TTC549 (cell line): ENCODE measurements around the gene TUBA3D.
"Not testable (repeated sequence)": the region's sequence is repeated elsewhere in the genome, so short reads cannot be mapped to it uniquely, and the experiment has no call there.

Source experiments
- FAIRE-seq: peaks from 2 replicates; lab custom pipeline; 2012; peaks lifted over from hg19 to GRCh38; lab: Jason Lieb, UNC

Gene TUBA3D

GRCh38 chr2:131514408-131515166, 38.7 kb downstream of the TUBA3D start:
- FAIRE-seq, result not testable (repeated sequence)

- FAIRE-seq, result not testable (repeated sequence)
Observed at GRCh38 chr2:131515235-131515634, 39.3 kb downstream of the TUBA3D start.

DNA sequence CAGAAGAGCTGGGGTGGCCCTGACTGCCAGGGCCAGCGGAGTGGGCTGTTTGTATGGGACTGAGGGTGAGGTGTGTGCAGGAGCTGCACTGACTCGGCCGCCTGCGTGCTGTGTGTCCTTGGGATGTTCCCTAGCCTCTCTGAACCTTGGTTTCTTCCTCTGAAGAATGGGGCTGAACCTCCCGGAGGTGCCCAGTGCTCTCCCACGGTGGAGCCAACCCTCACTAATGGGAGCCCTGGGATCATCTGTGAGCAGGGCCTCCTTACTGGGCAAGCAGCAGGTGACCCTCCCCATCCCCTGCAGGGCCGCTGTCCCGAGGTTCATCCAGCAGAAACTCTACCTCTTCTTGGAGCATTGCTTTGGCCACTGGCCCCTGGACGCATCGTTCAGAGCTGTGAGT, 40.1 kb downstream of the TUBA3D start:
- FAIRE-seq, result no peak

- not testable (repeated sequence) for FAIRE-seq
Observed at GRCh38 chr2:131516621-131517020, 40.7 kb downstream of the TUBA3D start.

- no peak for FAIRE-seq
Observed at GRCh38 chr2:131517106-131517831, 41.4 kb downstream of the TUBA3D start.

DNA sequence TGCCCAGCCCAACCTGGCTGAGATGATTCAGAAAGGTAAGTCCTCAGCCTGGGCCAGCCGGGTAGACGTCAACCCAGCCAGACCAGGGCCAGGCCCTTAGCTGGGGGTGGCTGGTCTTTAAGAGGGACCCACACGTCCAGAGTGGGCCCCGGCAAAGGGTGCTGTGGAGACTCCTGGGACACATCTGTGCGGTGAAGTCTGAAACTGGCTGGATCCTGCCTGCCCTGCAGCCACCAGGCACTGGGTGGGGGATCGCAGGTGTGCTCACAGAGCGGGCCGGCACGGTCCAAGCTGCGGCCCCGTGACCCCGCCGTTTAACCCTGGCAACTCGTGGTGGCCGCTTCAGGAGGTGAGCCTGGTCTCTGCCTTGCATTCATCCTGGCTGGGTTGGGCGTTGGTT, 41.9 kb downstream of the TUBA3D start:
- not testable (repeated sequence) for FAIRE-seq

GRCh38 chr2:131518531-131518930, 42.6 kb downstream of the TUBA3D start:
- FAIRE-seq, result not testable (repeated sequence)

- FAIRE-seq, result no peak
Observed at GRCh38 chr2:131519466-131519865, 43.5 kb downstream of the TUBA3D start.

DNA sequence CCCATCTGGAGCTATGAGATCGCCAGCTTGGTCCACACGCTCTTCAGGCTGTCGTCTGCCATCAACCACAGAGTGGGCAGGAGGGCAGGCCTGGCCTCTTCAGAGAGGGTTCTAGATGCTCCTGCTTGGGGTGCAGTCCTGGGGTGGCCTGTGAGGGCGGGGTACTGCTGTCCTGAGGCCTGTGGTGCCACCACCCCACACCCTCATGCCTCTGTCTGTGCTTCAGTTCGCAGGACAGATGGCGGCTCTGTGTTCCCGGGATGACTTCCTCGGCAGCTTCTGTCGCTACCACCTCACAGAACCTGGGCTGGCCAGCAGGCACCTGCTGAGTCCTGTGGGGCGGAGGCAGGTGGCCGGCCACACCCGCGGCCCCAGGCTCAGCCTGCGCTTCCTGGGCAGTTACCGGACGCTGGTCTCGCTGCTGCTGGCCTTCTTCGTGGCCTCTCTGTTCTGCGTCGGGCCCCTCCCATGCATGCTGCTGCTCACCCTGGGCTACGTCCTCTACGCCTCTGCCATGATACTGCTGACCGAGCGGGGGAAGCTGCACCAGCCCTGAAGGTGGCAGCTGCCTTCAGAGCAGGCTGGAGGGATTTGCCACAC, 44.1 kb downstream of the TUBA3D start:
- FAIRE-seq, result not testable (repeated sequence)

GRCh38 chr2:131520526-131520925, 44.6 kb downstream of the TUBA3D start:
- no peak for FAIRE-seq

DNA sequence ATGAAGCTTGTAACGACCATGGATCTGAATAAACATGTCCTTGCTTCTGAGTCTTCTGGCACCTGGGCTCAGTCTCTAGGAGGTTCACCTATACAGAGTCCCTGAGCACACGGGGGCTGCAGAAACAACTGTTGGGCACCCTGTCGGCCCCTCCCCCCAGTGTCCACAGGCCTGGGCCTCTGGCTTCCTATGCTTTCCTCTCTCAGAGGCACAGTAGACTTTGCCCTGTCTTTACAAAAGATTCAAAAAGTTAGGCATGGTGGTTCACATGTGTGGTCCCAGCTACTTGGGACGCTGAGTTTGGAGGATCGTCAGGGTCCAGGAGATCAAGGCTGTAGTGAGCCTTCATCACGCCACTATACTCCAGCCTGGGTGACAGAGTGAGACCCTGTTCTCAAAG, 45.6 kb downstream of the TUBA3D start:
- not testable (repeated sequence) for FAIRE-seq

DNA sequence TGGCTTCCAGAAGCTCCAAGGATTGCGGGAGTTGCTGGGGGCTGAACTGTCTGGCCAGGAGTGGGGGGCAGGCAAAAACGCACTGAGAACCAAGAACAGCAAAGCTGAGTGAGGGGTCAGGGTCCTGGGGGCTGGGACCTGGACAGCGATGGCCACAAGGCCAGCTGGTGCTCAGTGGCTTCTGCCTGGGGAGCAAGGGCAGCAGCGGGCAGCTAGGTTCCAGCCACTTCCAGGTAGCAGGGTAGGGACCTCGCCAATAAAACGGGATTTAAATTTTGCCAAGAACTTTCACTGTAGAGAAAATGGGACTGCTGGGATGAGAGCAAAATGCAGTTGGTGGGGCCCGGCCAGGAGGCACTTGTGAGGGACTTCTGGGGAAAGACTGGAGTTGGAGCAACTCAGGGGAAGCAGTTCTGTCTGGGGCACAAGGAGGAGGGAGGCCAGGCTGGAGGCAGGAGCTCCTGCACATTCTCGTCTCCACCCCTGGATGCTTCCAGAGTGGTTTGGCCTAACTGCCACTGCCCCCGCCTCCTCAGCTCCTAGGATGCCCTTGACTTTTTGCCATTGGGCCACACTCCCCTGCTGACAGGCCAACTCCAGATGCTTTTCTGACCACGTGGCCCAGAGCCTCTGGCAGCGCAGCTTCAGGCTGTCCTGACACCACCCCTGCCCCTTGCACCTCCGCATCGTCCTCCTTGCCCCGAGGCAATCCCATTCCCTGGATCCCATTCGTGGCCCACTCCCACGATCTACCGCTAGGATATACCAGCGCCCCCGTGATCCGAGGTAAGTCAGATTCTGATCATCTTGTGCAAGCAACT, 46.3 kb downstream of the TUBA3D start:
- no peak for FAIRE-seq

DNA sequence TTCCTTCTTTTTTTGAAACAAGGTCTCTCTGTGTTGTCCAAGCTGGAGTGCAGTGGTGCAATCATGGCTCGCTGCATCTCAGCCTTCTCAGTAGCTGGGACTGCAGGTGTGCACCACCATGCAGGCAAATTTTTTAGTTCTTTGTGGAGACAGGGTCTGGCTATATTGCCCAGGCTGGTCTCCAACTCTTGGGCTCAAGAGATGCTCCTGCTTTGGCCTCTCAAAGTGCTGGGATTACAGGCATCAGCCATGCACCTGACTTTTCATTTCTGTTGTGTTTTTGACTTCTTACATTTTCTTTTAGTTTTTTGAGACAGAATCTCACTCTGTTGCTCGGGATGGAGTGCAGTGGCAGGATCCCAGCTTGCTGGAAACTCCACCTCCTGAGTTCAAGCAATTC, 49.3 kb downstream of the TUBA3D start:
- not testable (repeated sequence) for FAIRE-seq

- not testable (repeated sequence) for FAIRE-seq
Observed at GRCh38 chr2:131527131-131528001, 51.4 kb downstream of the TUBA3D start, which contains the start of gene CCDC74A. Gene CCDC74A, plus strand, starts transcription at chr2:131527888. Its CDS starts 83 bp downstream, at chr2:131527971.

DNA sequence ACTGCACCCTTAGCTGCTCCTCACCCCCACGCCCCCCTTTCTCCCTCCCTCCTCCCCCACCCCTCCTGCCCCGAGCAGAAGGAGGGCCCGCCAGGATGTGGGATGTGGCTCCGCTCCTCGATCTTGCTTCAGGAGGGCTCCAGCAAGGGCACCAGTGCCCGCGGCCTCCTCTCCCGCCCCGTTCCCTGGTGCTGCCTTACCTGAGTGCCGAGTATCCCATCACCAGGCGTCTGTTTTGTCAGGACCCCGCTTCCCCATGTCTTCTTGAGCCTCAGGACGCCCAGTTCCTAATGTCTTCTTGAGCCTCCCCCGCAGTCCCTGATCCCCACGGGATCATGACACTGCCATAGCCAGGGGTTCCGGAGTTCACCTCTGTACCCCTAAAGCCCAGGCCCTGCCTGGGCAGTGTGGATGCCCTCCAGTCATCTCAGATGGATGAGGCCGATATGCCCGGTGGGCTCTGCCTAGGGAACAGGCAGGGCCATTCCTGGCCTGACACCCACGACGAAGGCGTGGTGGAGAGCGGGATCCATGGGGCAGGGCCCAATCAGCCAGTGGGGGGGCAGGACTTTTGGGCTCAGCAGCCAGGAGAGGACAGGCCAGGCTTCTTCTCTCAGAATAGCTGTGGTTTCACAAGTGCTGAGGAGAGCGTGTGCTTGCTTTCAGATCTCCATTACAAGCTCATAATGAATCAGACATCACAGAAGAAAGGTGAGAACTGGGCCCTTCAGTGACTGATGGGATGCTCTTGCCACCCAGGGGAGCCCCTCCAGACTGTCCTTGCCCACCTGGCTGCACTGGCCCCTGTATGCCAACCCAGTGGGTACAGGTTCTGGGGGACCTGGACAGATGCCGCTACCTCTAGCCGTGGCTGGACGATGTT, 53.3 kb downstream of the TUBA3D start:
- FAIRE-seq, result not testable (repeated sequence)

- FAIRE-seq, result not testable (repeated sequence)
Observed at GRCh38 chr2:131529864-131530445, 54.0 kb downstream of the TUBA3D start.

GRCh38 chr2:131530626-131531344, 54.9 kb downstream of the TUBA3D start:
- FAIRE-seq, result not testable (repeated sequence)

DNA sequence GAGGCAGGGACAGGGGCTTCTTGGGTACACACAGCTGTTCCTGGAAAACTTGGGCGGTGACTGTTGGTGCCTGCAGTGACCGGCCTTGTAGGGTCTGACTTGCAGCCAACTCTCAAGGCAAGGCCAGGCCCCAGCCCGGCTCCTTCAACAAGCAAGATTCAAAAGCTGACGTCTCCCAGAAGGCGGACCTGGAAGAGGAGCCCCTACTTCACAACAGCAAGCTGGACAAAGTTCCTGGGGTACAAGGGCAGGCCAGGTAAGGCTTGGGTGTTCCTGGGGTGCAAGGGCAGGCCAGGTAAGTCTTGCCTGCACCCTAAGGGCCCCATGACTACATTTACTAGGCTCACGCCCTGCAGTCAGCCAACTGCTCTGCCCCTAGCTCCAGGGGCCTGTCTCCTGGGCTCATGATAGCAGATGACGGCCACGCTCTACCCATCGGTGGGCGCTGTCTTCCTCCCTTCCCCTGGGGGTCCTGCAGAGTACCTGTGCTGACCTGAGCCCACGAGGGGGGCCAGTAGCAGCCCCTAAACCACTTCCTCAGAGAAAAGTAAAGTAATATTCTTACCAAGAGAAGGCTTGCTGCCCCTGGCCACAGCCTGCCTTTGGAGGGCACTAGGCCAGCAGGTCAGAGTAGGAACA, 55.7 kb downstream of the TUBA3D start:
- not testable (repeated sequence) for FAIRE-seq
